Keratinocyte (primary cell): ENCODE results near the gene TMEM138.

Experiments used
- EZH2 ChIP-seq: IDR thresholded peaks from one replicate; pipeline ENCODE4 v1.6.1; 2012; ENCODE audit warnings: inconsistent platforms, mild to moderate bottlenecking, low read length, moderate library complexity
- TF ChIP-seq, protein P1 (sequence below), 3 experiments: IDR thresholded peaks in 1 of 3; conservative IDR thresholded peaks in 1 of 3; optimal IDR thresholded peaks in 1 of 3; 2 replicates in 2 of 3; 3 replicates in 1 of 3; pipeline versions ENCODE3 to v1.5.1; 2011; ENCODE audit warnings: low read length in 3 of 3, mild to moderate bottlenecking in 3 of 3, moderate library complexity in 2 of 3, control low read depth in 1 of 3, inconsistent platforms in 1 of 3; ENCODE audit not compliant: insufficient read depth in 2 of 3; ENCODE audit errors: extremely low read depth in 1 of 3

DNA sequence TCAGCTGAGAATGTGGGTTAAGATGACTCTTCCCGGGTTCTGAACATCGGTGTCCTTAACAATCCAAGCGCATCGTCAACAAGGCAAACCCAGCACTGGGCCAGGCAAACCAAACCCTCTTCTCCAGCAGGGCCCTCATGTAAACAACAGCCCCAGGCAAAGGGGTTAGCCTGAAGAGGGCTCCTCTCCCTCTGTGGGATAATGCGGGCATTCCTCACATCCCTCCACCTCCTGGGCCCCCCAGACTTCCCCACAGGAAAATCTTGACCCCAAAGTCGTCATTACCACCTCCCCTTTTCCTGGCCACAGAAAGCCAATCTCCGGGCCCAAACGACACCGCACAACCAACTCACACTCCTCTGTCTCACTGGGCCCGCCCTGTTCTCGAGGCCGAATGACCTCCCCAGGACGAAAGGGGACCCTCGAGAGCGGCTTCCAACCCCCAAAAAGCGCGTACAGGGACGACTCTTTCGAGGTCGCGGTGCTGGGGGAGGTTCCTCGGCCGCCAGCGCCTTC is 29.8 kb upstream of the TMEM138 start:
- TF ChIP-seq EZH2 = no peak
- TF ChIP-seq, protein P1, sequence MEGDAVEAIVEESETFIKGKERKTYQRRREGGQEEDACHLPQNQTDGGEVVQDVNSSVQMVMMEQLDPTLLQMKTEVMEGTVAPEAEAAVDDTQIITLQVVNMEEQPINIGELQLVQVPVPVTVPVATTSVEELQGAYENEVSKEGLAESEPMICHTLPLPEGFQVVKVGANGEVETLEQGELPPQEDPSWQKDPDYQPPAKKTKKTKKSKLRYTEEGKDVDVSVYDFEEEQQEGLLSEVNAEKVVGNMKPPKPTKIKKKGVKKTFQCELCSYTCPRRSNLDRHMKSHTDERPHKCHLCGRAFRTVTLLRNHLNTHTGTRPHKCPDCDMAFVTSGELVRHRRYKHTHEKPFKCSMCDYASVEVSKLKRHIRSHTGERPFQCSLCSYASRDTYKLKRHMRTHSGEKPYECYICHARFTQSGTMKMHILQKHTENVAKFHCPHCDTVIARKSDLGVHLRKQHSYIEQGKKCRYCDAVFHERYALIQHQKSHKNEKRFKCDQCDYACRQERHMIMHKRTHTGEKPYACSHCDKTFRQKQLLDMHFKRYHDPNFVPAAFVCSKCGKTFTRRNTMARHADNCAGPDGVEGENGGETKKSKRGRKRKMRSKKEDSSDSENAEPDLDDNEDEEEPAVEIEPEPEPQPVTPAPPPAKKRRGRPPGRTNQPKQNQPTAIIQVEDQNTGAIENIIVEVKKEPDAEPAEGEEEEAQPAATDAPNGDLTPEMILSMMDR (optimal IDR thresholded peaks at IDR 0.05 in 1 of 3, IDR thresholded peaks at IDR 0.05 in 1 of 3, conservative IDR thresholded peaks at IDR 0.05 in 1 of 3; ENCODE audit: extremely low read depth in 1 of 3, insufficient read depth in 2 of 3, low read length in 3 of 3) = no peak
